Natural killer cell (primary cell): ENCODE measurements around the gene RAPGEF3. TPM values are rescaled to one million over a fixed set of nuclear protein-coding genes. Genes with fewer than 3 reads are reported as not detected.

ENCODE experiments used
- ATAC-seq, 3 donors: fragments of 150-1000 bp in 2 of 3; fragments of 200-7000 bp in 1 of 3; cut with Tn5 transposase; 1 replicate in 1 of 3; 2 replicates in 2 of 3; pipeline ENCODE4 v1.10.0; 2021; ENCODE audit warnings: mild to moderate bottlenecking in 2 of 3, moderate library complexity in 2 of 3
- DNase-seq, 2 donors: peaks; one replicate each; pipeline versions ENCODE4 v3.0.0 to v3.0.0-alpha.2; 2013 to 2021; ENCODE audit warnings: mixed read lengths in 1 of 2
- H3K27ac ChIP-seq: one replicate; pipeline ENCODE4 v1.5.1; 2013; ENCODE audit warnings: mild to moderate bottlenecking, low read length
- H3K27me3 ChIP-seq: one replicate; pipeline ENCODE4 v1.6.1; 2013; ENCODE audit warnings: low read length; ENCODE audit not compliant: control insufficient read depth, insufficient read depth
- H3K36me3 ChIP-seq: one replicate; pipeline ENCODE4 v1.6.1; 2013; ENCODE audit warnings: low read length; ENCODE audit not compliant: control insufficient read depth, insufficient read depth
- H3K4me1 ChIP-seq: one replicate; pipeline ENCODE4 v1.6.1; 2013; ENCODE audit warnings: low read length; ENCODE audit not compliant: control insufficient read depth, insufficient read depth
- H3K4me3 ChIP-seq: one replicate; pipeline ENCODE4 v1.5.1; 2013; ENCODE audit warnings: low read length
- H3K9me3 ChIP-seq: one replicate; pipeline ENCODE4 v1.6.1; 2013; ENCODE audit warnings: low read length; ENCODE audit not compliant: control insufficient read depth, insufficient read depth
- H3K27ac Mint-ChIP-seq, 2 donors: one replicate each; pipeline ENCODE4 v1.8.0; 2022; ENCODE audit warnings: mild to moderate bottlenecking in 2 of 2, mixed read lengths in 2 of 2, moderate library complexity in 1 of 2
- H3K27me3 Mint-ChIP-seq, 2 donors: one replicate each; pipeline ENCODE4 v1.8.0; 2022; ENCODE audit warnings: low read depth in 2 of 2, mixed read lengths in 2 of 2
- H3K36me3 Mint-ChIP-seq: one replicate; pipeline ENCODE4 v1.8.0; 2022; ENCODE audit warnings: mixed read lengths
- H3K4me1 Mint-ChIP-seq, 2 donors: one replicate each; pipeline ENCODE4 v1.8.0; 2022; ENCODE audit warnings: mixed read lengths in 2 of 2
- H3K4me3 Mint-ChIP-seq: one replicate; pipeline ENCODE4 v1.8.0; 2022; ENCODE audit warnings: mild to moderate bottlenecking, moderate library complexity, mixed read lengths
- H3K9me3 Mint-ChIP-seq, 2 donors: one replicate each; pipeline ENCODE4 v1.8.0; 2022; ENCODE audit warnings: mixed read lengths in 2 of 2
- WGBS: methylation state at CpG from one replicate; pipeline ENCODE4 v1.1.7; 2013; ENCODE audit warnings: missing lambda C conversion rate; ENCODE audit not compliant: insufficient coverage; 5-methylcytosine and 5-hydroxymethylcytosine counted together
- intact Hi-C: fragments of 100-400 bp; cut with micrococcal nuclease; formaldehyde crosslinking; loops from one replicate; pipeline ENCODE4 v1.14.2; 2022
- total RNA-seq, 4 donors: library from RNA; stranded (reverse); fragments of 120-200 nt in 1 of 4; gene quantifications; one replicate each; pipeline versions ENCODE4 v1.2.3 to v1.2.4, GENCODE V29; 2013 to 2022
- TF ChIP-seq, protein P1 (sequence below): fragments of 200-600 bp; IDR thresholded peaks from one replicate; pipeline ENCODE4 v1.8.0; 2022; ENCODE audit warnings: antibody characterized with exemption

The RAPGEF3 gene
- total RNA-seq, 3 donors from 2014 or later (not counting 1 experiment from before 2014, with no cell fraction given), result 0.23 to 0.73 (median 0.49) TPM

DNA sequence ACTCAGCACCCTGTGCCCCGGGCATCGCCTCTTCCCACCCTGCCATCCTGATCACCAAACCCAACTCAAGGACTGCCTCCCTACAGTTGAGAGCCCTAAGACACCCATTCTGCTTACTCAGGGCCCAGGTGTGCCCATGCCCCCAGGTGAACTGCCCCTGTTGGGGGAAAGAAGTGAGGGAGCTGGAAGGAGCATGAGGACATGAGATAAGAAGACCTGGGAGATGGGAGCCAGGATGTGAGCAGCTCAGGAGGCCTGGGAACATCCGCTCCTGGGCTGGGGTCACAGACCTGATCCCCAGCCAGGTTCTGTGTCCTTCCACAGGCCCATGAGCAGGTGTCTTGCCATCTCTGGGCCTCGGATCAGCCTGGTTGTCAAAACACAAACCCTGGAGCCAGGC is 6.6 kb downstream of the RAPGEF3 start:
- Mint-ChIP-seq H3K36me3 (no peaks in the 10 kb centered on the region), H3K27ac (no peak overlapping the region), H3K9me3 (no peaks in the 10 kb centered on the region), H3K4me1 (peaks cover 1 to 6% of the 10 kb centered on the region in 2 donors), H3K4me3 (no peak overlapping the region), H3K27me3 (peaks cover 0 to 5% of the 10 kb centered on the region in 2 donors)
- no peaks in the 10 kb centered on the region for H3K36me3 ChIP-seq
- no peaks in the 10 kb centered on the region for H3K27me3 ChIP-seq
- WGBS, result 95% methylated on average over 4 of the region's 4 CpGs
- no peak overlapping the region for H3K4me3 ChIP-seq
- DNase-seq (no peak), ATAC-seq (no peak)
- H3K9me3 ChIP-seq, result no peaks in the 10 kb centered on the region
- TF ChIP-seq, protein P1, sequence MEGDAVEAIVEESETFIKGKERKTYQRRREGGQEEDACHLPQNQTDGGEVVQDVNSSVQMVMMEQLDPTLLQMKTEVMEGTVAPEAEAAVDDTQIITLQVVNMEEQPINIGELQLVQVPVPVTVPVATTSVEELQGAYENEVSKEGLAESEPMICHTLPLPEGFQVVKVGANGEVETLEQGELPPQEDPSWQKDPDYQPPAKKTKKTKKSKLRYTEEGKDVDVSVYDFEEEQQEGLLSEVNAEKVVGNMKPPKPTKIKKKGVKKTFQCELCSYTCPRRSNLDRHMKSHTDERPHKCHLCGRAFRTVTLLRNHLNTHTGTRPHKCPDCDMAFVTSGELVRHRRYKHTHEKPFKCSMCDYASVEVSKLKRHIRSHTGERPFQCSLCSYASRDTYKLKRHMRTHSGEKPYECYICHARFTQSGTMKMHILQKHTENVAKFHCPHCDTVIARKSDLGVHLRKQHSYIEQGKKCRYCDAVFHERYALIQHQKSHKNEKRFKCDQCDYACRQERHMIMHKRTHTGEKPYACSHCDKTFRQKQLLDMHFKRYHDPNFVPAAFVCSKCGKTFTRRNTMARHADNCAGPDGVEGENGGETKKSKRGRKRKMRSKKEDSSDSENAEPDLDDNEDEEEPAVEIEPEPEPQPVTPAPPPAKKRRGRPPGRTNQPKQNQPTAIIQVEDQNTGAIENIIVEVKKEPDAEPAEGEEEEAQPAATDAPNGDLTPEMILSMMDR, result no peak
- peaks cover 9% of the 10 kb centered on the region for H3K4me1 ChIP-seq
- H3K27ac ChIP-seq, result no peak overlapping the region
- intact Hi-C loops, result no loop called here

DNA sequence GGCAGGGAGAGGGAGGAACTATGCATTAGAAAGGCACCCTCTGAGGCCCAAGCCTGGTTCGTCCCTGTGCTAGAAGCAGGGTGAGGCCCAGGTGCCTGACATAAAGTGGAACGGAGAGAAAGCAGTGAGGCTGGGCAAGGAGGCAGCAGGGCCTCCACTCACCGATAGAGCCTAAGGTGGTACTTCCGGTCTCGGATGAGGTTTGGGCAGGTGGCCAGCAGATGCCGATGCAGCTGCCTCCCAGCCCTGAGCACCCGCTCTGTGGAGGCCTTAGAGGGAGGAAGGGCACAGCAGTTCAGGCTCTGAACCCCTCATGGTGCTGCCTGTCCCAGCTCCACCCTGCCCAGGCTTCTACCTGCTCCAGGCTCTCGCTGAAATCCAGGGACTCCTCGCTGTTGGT is 7.1 kb downstream of the RAPGEF3 start:
- DNase-seq (no peak), ATAC-seq (no peak)
- intact Hi-C loops, result no loop called here
- 89% methylated on average over 9 of the region's 9 CpGs for WGBS
- no peaks in the 10 kb centered on the region for H3K36me3 ChIP-seq
- no peaks in the 10 kb centered on the region for H3K27me3 ChIP-seq
- H3K9me3 Mint-ChIP-seq, result no peaks in the 10 kb centered on the region
- no peak overlapping the region for H3K27ac ChIP-seq
- H3K9me3 ChIP-seq, result no peaks in the 10 kb centered on the region
- H3K4me3 Mint-ChIP-seq, result no peak overlapping the region
- H3K4me3 ChIP-seq, result no peak overlapping the region
- peaks cover 0 to 5% of the 10 kb centered on the region in 2 donors for H3K27me3 Mint-ChIP-seq
- peaks cover 0 to 6% of the 10 kb centered on the region in 2 donors for H3K4me1 Mint-ChIP-seq
- peaks cover 14% of the 10 kb centered on the region for H3K4me1 ChIP-seq
- TF ChIP-seq, protein P1, result no peak
- H3K36me3 Mint-ChIP-seq, result no peaks in the 10 kb centered on the region
- no peak overlapping the region for H3K27ac Mint-ChIP-seq

DNA sequence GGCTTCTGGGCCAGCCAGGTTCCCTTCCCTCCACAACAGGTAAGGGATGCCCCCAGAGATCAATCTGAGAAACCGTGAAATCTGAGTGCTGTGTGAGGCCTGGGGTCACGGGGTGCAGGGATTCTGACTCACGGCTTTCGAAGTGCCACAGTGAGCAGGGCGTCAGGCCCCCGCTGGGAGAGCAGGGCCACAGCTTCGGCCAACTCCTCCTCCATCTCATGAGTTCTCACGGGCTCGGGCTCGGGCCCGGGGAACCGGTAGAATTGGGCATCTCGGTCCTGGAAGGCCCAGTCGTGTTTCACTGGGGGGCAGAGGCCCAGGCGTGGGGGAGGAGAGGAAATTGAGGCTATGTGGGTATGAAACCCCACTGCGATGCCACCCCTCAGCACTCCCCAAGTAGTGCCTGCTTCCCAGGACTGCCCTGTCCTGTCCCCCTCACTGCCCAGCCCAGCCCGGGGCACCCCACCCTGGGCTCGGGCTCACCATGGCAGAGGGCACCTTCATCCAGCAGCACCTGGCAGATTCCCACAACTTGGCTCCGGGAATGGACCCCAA is 7.7 kb downstream of the RAPGEF3 start:
- no peaks in the 10 kb centered on the region for H3K9me3 Mint-ChIP-seq
- TF ChIP-seq, protein P1, result no peak
- Histone ChIP-seq H3K27me3 (no peaks in the 10 kb centered on the region), H3K27ac (no peak overlapping the region), H3K36me3 (no peaks in the 10 kb centered on the region), H3K4me3 (no peak overlapping the region), H3K4me1 (peaks cover 17% of the 10 kb centered on the region), H3K9me3 (no peaks in the 10 kb centered on the region)
- peaks cover 0 to 6% of the 10 kb centered on the region in 2 donors for H3K4me1 Mint-ChIP-seq
- no peak overlapping the region for H3K4me3 Mint-ChIP-seq
- WGBS, result 90% methylated on average over 18 of the region's 19 CpGs
- DNase-seq (no peak), ATAC-seq (no peak)
- no peak overlapping the region for H3K27ac Mint-ChIP-seq
- intact Hi-C loops, result no loop called here
- H3K36me3 Mint-ChIP-seq, result no peaks in the 10 kb centered on the region
- H3K27me3 Mint-ChIP-seq, result peaks cover 0 to 5% of the 10 kb centered on the region in 2 donors

DNA sequence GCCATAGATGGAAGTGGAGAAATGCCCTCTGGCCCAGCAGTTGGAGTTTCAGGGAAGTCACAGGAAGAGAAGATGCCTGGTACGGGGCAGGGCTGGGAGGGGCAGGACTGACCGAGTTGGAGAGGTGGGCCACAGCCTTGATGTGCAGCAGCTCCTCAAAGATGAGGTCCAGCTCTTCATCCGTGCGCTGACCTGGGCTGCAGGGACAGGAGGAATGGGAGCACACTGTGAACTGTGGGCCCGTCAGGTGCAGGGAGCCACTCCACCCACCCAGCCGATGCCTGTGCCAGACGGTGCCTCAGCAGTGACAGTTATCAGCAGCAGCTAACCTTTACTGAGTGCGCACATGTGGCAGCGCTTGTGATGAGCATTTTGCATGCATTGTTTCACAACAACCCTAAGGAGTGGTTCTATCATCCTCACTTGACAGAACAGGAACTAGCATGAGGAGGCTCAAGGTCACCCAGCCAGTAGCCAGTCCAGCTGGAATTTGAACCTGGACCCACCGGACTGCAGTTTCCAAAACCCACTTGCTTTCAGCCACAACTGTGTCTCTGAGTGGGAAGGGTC is 8.4 kb downstream of the RAPGEF3 start:
- Mint-ChIP-seq H3K9me3 (no peaks in the 10 kb centered on the region), H3K27me3 (peaks cover 0 to 5% of the 10 kb centered on the region in 2 donors), H3K27ac (no peak overlapping the region), H3K4me3 (no peak overlapping the region), H3K4me1 (peaks cover 0 to 2% of the 10 kb centered on the region in 2 donors), H3K36me3 (no peaks in the 10 kb centered on the region)
- intact Hi-C loops, result no loop called here
- Histone ChIP-seq H3K27me3 (no peaks in the 10 kb centered on the region), H3K4me1 (peaks cover 12% of the 10 kb centered on the region), H3K36me3 (no peaks in the 10 kb centered on the region), H3K9me3 (no peaks in the 10 kb centered on the region), H3K27ac (no peak overlapping the region), H3K4me3 (no peak overlapping the region)
- DNase-seq, result no peak
- no peak for ATAC-seq
- 92% methylated on average over 10 of the region's 10 CpGs for WGBS
- TF ChIP-seq, protein P1, result no peak
